BLaER1 treated with 17β-estradiol and CSF1 and Interleukin-3, amounts not matched to agents 10 nM and 100 nM (cell line): ENCODE measurements around the gene GSX2.
"Not testable (repeated sequence)": the region's sequence is repeated elsewhere in the genome, so short reads cannot be mapped to it uniquely, and the experiment has no call there.

Source experiments
- H3K27ac ChIP-seq, 11 experiments: shearing (Covaris generic); formaldehyde crosslinking; 2 replicates each; pipeline ENCODE4 v1.8.1; 2022
- H3K27me3 ChIP-seq, 11 experiments: shearing (Covaris generic); formaldehyde crosslinking; 2 replicates each; pipeline ENCODE4 v1.8.1; 2022
- H3K36me3 ChIP-seq, 11 experiments: shearing (Covaris generic); formaldehyde crosslinking; 2 replicates each; pipeline ENCODE4 v1.8.1; 2022
- H3K4me1 ChIP-seq, 10 experiments: shearing (Covaris generic); formaldehyde crosslinking; 2 replicates each; pipeline ENCODE4 v1.8.1; 2022
- H3K4me2 ChIP-seq, 11 experiments: shearing (Covaris generic); formaldehyde crosslinking; 2 replicates each; pipeline ENCODE4 v1.8.1; 2022
- H3K4me3 ChIP-seq, 10 experiments: shearing (Covaris generic); formaldehyde crosslinking; 2 replicates each; pipeline ENCODE4 v1.8.1; 2022
- H3K9ac ChIP-seq, 11 experiments: shearing (Covaris generic); formaldehyde crosslinking; 2 replicates each; pipeline ENCODE4 v1.8.1; 2022
- H3K9me3 ChIP-seq, 11 experiments: shearing (Covaris generic); formaldehyde crosslinking; replicated peaks in 1 of 11; 2 replicates each; pipeline ENCODE4 v1.8.1; 2022
- H4K20me1 ChIP-seq, 11 experiments: shearing (Covaris generic); formaldehyde crosslinking; 2 replicates each; pipeline ENCODE4 v1.8.1; 2022
- Cebpa-rat ChIP-seq, 11 experiments: shearing (Covaris generic); IDR thresholded peaks; 2 replicates each; pipeline ENCODE4 v1.8.1; 2022

The GSX2 gene

GRCh38 chr4:54099748-54100574 is at the start of gene GSX2:
Gene GSX2, plus strand, starts transcription at chr4:54100163. Its CDS starts 182 bp downstream, at chr4:54100345.
- H3K9ac ChIP-seq = no peak within 1 kb of the TSS; a peak in 1 of 22 replicates
- no peak within 1 kb of the TSS for H3K27ac ChIP-seq
- H4K20me1 ChIP-seq = peaks cover 0 to 46% (median 13%) of the 10 kb centered on the region in 11 experiments; a peak in 9 of 22 replicates
- peaks cover 96 to 100% (median 99%) of the 10 kb centered on the region in 11 experiments for H3K27me3 ChIP-seq
- peak within 1 kb of the TSS; percentile 35 to 65 (median 48) for H3K4me3 ChIP-seq
- H3K4me1 ChIP-seq = peaks cover 17 to 46% (median 23%) of the 10 kb centered on the region in 10 experiments
- H3K36me3 ChIP-seq = no peaks in the 10 kb centered on the region
- H3K4me2 ChIP-seq = peak within 1 kb of the TSS; percentile 77 to 94 (median 87)
- peaks cover 0 to 38% (median 25%) of the 10 kb centered on the region in 11 experiments; a peak in 18 of 22 replicates for H3K9me3 ChIP-seq
- no peak for TF ChIP-seq Cebpa-rat (IDR thresholded peaks at IDR 0.05)

GRCh38 chr4:54050214-54050904 is 49.6 kb upstream of the GSX2 start:
- Histone ChIP-seq H3K4me3 (no peak overlapping the region), H3K27me3 (no peaks in the 10 kb centered on the region), H3K27ac (no peak overlapping the region), H3K4me2 (no peak overlapping the region), H3K9ac (no peak overlapping the region), H3K4me1 (peaks cover 0 to 35% (median 0%) of the 10 kb centered on the region in 10 experiments; a peak in 6 of 20 replicates), H3K9me3 (peaks cover 8 to 14% (median 12%) of the 10 kb centered on the region in 11 experiments; a peak in 21 of 22 replicates), H3K36me3 (peaks cover 22 to 47% (median 32%) of the 10 kb centered on the region in 11 experiments), H4K20me1 (peaks cover 29 to 75% (median 54%) of the 10 kb centered on the region in 11 experiments; a peak in 21 of 22 replicates)
- no peak for TF ChIP-seq Cebpa-rat (IDR thresholded peaks at IDR 0.05)

GRCh38 chr4:54053322-54053721 is 46.6 kb upstream of the GSX2 start:
- H3K9ac ChIP-seq, H3K9me3 ChIP-seq, H3K4me3 ChIP-seq, H3K27ac ChIP-seq, H3K27me3 ChIP-seq: not testable (repeated sequence)
- Histone ChIP-seq H3K4me1 (peaks cover 13 to 58% (median 22%) of the 10 kb centered on the region in 10 experiments), H3K36me3 (peaks cover 16 to 45% (median 29%) of the 10 kb centered on the region in 11 experiments), H4K20me1 (peaks cover 51 to 100% (median 83%) of the 10 kb centered on the region in 11 experiments), H3K4me2 (peak overlapping the region in 2 of 11 experiments; percentile 19 to 35; a peak in 2 of 22 replicates)

GRCh38 chr4:54054501-54054900 is 45.5 kb upstream of the GSX2 start:
- Histone ChIP-seq H3K4me1 (peaks cover 19 to 69% (median 34%) of the 10 kb centered on the region in 10 experiments), H3K9ac (no peak overlapping the region), H3K9me3 (no peaks in the 10 kb centered on the region), H3K4me3 (no peak overlapping the region), H3K36me3 (peaks cover 5 to 33% (median 17%) of the 10 kb centered on the region in 11 experiments; a peak in 16 of 22 replicates), H3K27me3 (no peaks in the 10 kb centered on the region), H3K4me2 (no peak overlapping the region), H3K27ac (no peak overlapping the region), H4K20me1 (peaks cover 63 to 100% (median 94%) of the 10 kb centered on the region in 11 experiments)
- no peak for TF ChIP-seq Cebpa-rat (IDR thresholded peaks at IDR 0.05)

- Histone ChIP-seq H4K20me1 (peaks cover 64 to 100% (median 94%) of the 10 kb centered on the region in 11 experiments), H3K9me3 (no peaks in the 10 kb centered on the region)
Observed at GRCh38 chr4:54055494-54055893, 44.5 kb upstream of the GSX2 start.

GRCh38 chr4:54056360-54056759 is 43.6 kb upstream of the GSX2 start:
- Histone ChIP-seq H3K4me3 (no peak overlapping the region), H3K27me3 (no peaks in the 10 kb centered on the region), H3K9me3 (no peaks in the 10 kb centered on the region), H3K27ac (no peak overlapping the region), H3K9ac (no peak overlapping the region), H3K36me3 (peaks cover 0 to 26% (median 13%) of the 10 kb centered on the region in 11 experiments; a peak in 12 of 22 replicates), H3K4me1 (peaks cover 21 to 81% (median 50%) of the 10 kb centered on the region in 10 experiments), H4K20me1 (peaks cover 70 to 100% (median 93%) of the 10 kb centered on the region in 11 experiments), H3K4me2 (peak overlapping the region; percentile 16 to 98 (median 49); a peak in 19 of 22 replicates)
- no peak for TF ChIP-seq Cebpa-rat (IDR thresholded peaks at IDR 0.05)

More at GRCh38 chr4:54055494-54055893, 44.5 kb upstream of the GSX2 start:
- no peaks in the 10 kb centered on the region for H3K27me3 ChIP-seq
- no peak for TF ChIP-seq Cebpa-rat (IDR thresholded peaks at IDR 0.05)
- H3K9ac ChIP-seq = no peak overlapping the region
- no peak overlapping the region for H3K4me3 ChIP-seq
- no peak overlapping the region for H3K4me2 ChIP-seq
- H3K27ac ChIP-seq = no peak overlapping the region
- H3K4me1 ChIP-seq = peaks cover 19 to 79% (median 42%) of the 10 kb centered on the region in 10 experiments
- peaks cover 0 to 32% (median 15%) of the 10 kb centered on the region in 11 experiments; a peak in 14 of 22 replicates for H3K36me3 ChIP-seq

GRCh38 chr4:54058171-54058570 is 41.8 kb upstream of the GSX2 start:
- Histone ChIP-seq H3K4me1 (peaks cover 33 to 82% (median 66%) of the 10 kb centered on the region in 10 experiments), H3K27ac (no peak overlapping the region), H3K36me3 (peaks cover 0 to 26% (median 13%) of the 10 kb centered on the region in 11 experiments; a peak in 12 of 22 replicates), H3K4me2 (peak overlapping the region; percentile 20 to 98 (median 46); a peak in 18 of 22 replicates), H3K4me3 (no peak overlapping the region), H3K27me3 (no peaks in the 10 kb centered on the region), H3K9ac (0 out of 22 replicates have a peak overlapping the region, but pooled peaks of 1 of the 11 experiments have one; percentile 9), H3K9me3 (no peaks in the 10 kb centered on the region), H4K20me1 (peaks cover 74 to 100% (median 94%) of the 10 kb centered on the region in 11 experiments)
- TF ChIP-seq Cebpa-rat (IDR thresholded peaks at IDR 0.05) = no peak

GRCh38 chr4:54060116-54060515 is 39.8 kb upstream of the GSX2 start:
- Histone ChIP-seq H3K9me3 (no peaks in the 10 kb centered on the region), H4K20me1 (peaks cover 59 to 81% (median 78%) of the 10 kb centered on the region in 11 experiments), H3K4me2 (peak overlapping the region in 5 of 11 experiments; percentile 7 to 98 (median 81); a peak in 9 of 22 replicates), H3K36me3 (peaks cover 0 to 16% (median 4%) of the 10 kb centered on the region in 11 experiments; a peak in 10 of 22 replicates), H3K27ac (no peak overlapping the region), H3K4me3 (no peak overlapping the region; a peak in 1 of 20 replicates), H3K9ac (no peak overlapping the region), H3K27me3 (no peaks in the 10 kb centered on the region), H3K4me1 (peaks cover 36 to 74% (median 66%) of the 10 kb centered on the region in 10 experiments)
- TF ChIP-seq Cebpa-rat (IDR thresholded peaks at IDR 0.05) = no peak
